ENCODE data around the gene RTL5. TPM values are rescaled to one million over a fixed set of nuclear protein-coding genes. Genes with fewer than 3 reads are reported as not detected.

The RTL5 gene
- polyA plus RNA-seq, 1 donor from 2014 or later = 10.5 TPM

- Histone ChIP-seq H3K79me2 (replicated peaks; ENCODE audit: insufficient read depth, low read length) (no peaks in the 10 kb centered on the region), H3F3A (ENCODE audit: insufficient read depth, low read length, poor library complexity, severe bottlenecking) (no peaks in the 10 kb centered on the region), H3K27me3 (ENCODE audit: insufficient read depth, low read depth, low read length) (no peaks in the 10 kb centered on the region), H2AFZ (ENCODE audit: low read depth, low read length) (no peak overlapping the region), H3K9me2 (ENCODE audit: insufficient read depth, low read length) (no peaks in the 10 kb centered on the region), H3K4me2 (ENCODE audit: low read length) (no peak overlapping the region), H3K4me3 (ENCODE audit: low read length) (no peak overlapping the region), H3K9ac (ENCODE audit: low read length) (no peak overlapping the region), H3K9me3 (ENCODE audit: low read length) (no peaks in the 10 kb centered on the region), H3K36me3 (ENCODE audit: insufficient read depth, low read length) (no peaks in the 10 kb centered on the region), H4K20me1 (ENCODE audit: insufficient read depth) (no peaks in the 10 kb centered on the region), H3K27ac (ENCODE audit: low read length) (no peak overlapping the region)
- TF ChIP-seq REST (IDR thresholded peaks at IDR 0.05; ENCODE audit: borderline replicate concordance) = no peak
- TF ChIP-seq POLR2AphosphoS5 (IDR thresholded peaks at IDR 0.05) = no peak
- no peak for TF ChIP-seq EZH2 (IDR thresholded peaks at IDR 0.05; ENCODE audit: borderline replicate concordance, insufficient read depth, low read length, poor library complexity, severe bottlenecking)
- TF ChIP-seq TAF1 (IDR thresholded peaks at IDR 0.05; ENCODE audit: low read depth) = no peak
- no peak for TF ChIP-seq CTCF (IDR thresholded peaks at IDR 0.05; ENCODE audit: poor library complexity, severe bottlenecking)
- TF ChIP-seq MXI1 (conservative IDR thresholded peaks at IDR 0.05; ENCODE audit: poor library complexity, severe bottlenecking) = no peak
- no peak for TF ChIP-seq SMC3 (conservative IDR thresholded peaks at IDR 0.05; ENCODE audit: poor library complexity)
- no peak for TF ChIP-seq RAD21 (conservative IDR thresholded peaks at IDR 0.05)
- TF ChIP-seq EP300 (conservative IDR thresholded peaks at IDR 0.05; ENCODE audit: poor library complexity, severe bottlenecking) = no peak
Measured at GRCh38 chrX:72107841-72108595, 23.7 kb downstream of the RTL5 start.

GRCh38 chrX:72107320-72107719 lies 24.4 kb downstream of the RTL5 start:
- no peak overlapping the region for H2AFZ ChIP-seq (ENCODE audit: low read depth, low read length)
- no peaks in the 10 kb centered on the region for H3K27me3 ChIP-seq (ENCODE audit: insufficient read depth, low read depth, low read length)
- TF ChIP-seq CTCF (IDR thresholded peaks at IDR 0.05; ENCODE audit: poor library complexity, severe bottlenecking) (no peak), MXI1 (conservative IDR thresholded peaks at IDR 0.05; ENCODE audit: poor library complexity, severe bottlenecking) (no peak), EZH2 (IDR thresholded peaks at IDR 0.05; ENCODE audit: borderline replicate concordance, insufficient read depth, low read length, poor library complexity, severe bottlenecking) (no peak), REST (IDR thresholded peaks at IDR 0.05; ENCODE audit: borderline replicate concordance) (no peak), EP300 (conservative IDR thresholded peaks at IDR 0.05; ENCODE audit: poor library complexity, severe bottlenecking) (no peak), SMC3 (conservative IDR thresholded peaks at IDR 0.05; ENCODE audit: poor library complexity) (no peak), POLR2AphosphoS5 (IDR thresholded peaks at IDR 0.05) (no peak), TAF1 (IDR thresholded peaks at IDR 0.05; ENCODE audit: low read depth) (no peak), RAD21 (conservative IDR thresholded peaks at IDR 0.05) (no peak)

More at GRCh38 chrX:72107320-72107719, 24.4 kb downstream of the RTL5 start:
- H3K36me3 ChIP-seq (ENCODE audit: insufficient read depth, low read length) = no peaks in the 10 kb centered on the region
- H3K27ac ChIP-seq (ENCODE audit: low read length) = no peak overlapping the region
- no peak overlapping the region for H3K9ac ChIP-seq (ENCODE audit: low read length)
- no peaks in the 10 kb centered on the region for H3K9me3 ChIP-seq (ENCODE audit: low read length)
- H3K4me3 ChIP-seq (ENCODE audit: low read length) = no peak overlapping the region
- no peaks in the 10 kb centered on the region for H3K79me2 ChIP-seq (replicated peaks; ENCODE audit: insufficient read depth, low read length)
- no peaks in the 10 kb centered on the region for H3F3A ChIP-seq (ENCODE audit: insufficient read depth, low read length, poor library complexity, severe bottlenecking)
- H3K9me2 ChIP-seq (ENCODE audit: insufficient read depth, low read length) = no peaks in the 10 kb centered on the region
- no peaks in the 10 kb centered on the region for H4K20me1 ChIP-seq (ENCODE audit: insufficient read depth)
- no peak overlapping the region for H3K4me2 ChIP-seq (ENCODE audit: low read length)
